WTC11 (cell line): Measurements from ENCODE around the gene ITIH2.

Experiments
- CREB1 ChIP-seq: sonication (generic); formaldehyde crosslinking; IDR thresholded peaks from 2 replicates; pipeline ENCODE4 v1.8.0; 2023; ENCODE audit warnings: mild to moderate bottlenecking, missing genetic modification reagents
- GABPB1 ChIP-seq: sonication (generic); formaldehyde crosslinking; IDR thresholded peaks from 2 replicates; pipeline ENCODE4 v1.8.1; 2023; ENCODE audit warnings: mild to moderate bottlenecking, missing genetic modification reagents
- TEAD4 ChIP-seq: sonication (generic); formaldehyde crosslinking; IDR thresholded peaks from 2 replicates; pipeline ENCODE4 v1.8.0; 2022; ENCODE audit warnings: mild to moderate bottlenecking, missing genetic modification reagents
- USF2 ChIP-seq: sonication (generic); formaldehyde crosslinking; IDR thresholded peaks from 2 replicates; pipeline ENCODE4 v1.8.1; 2023; ENCODE audit warnings: mild to moderate bottlenecking, missing genetic modification reagents, moderate library complexity
- ZNF121 ChIP-seq: sonication (generic); formaldehyde crosslinking; IDR thresholded peaks from 2 replicates; pipeline ENCODE4 v1.8.0; 2023; ENCODE audit warnings: missing genetic modification reagents
- ZNF232 ChIP-seq: sonication (generic); formaldehyde crosslinking; IDR thresholded peaks from 2 replicates; pipeline ENCODE4 v1.8.0; 2022; ENCODE audit warnings: mild to moderate bottlenecking, missing genetic modification reagents
- TF ChIP-seq, protein P1 (sequence below): fragments of 200-600 bp; IDR thresholded peaks from 2 replicates; pipeline ENCODE4 v1.8.0; 2022; ENCODE audit warnings: antibody characterized with exemption
- TF ChIP-seq, protein P2 (sequence below): sonication (generic); formaldehyde crosslinking; IDR thresholded peaks from 2 replicates; pipeline ENCODE4 v1.8.1; 2023; ENCODE audit warnings: mild to moderate bottlenecking, missing genetic modification reagents

DNA sequence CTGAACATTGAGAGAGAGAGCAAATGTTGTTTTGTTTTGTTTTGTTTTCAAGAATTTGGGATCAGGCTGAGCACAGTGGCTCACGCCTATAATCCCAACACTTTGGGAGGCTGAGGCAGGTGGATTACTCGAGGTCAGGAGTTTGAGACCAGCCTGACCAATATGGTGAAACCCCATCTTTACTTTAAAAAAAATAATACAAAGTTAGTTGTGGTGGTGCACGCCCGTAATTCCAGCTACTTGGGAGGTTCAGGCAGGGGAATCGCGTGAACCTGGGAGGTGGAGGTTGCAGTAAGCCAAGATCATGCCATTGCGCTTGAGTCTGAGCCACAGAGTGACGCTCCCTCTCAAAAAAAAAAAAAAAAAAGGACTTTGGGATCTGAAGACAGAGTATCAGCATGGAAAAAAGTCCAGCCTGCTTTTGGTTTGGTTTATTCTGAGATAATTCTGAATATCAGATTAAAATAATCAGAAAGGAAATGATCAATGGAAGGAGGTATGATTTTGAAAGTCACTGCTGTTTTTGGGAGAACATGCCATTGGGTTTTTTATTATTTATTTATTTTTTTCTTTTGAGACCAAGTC lies 1.9 kb upstream of the ITIH2 start:
- TF ChIP-seq USF2 (CRISPR knock-in tag) (no peak), ZNF232 (no peak), CREB1 (CRISPR knock-in tag) (no peak), ZNF121 (CRISPR knock-in tag) (no peak), GABPB1 (no peak), TEAD4 (no peak)
- TF ChIP-seq, protein P1, sequence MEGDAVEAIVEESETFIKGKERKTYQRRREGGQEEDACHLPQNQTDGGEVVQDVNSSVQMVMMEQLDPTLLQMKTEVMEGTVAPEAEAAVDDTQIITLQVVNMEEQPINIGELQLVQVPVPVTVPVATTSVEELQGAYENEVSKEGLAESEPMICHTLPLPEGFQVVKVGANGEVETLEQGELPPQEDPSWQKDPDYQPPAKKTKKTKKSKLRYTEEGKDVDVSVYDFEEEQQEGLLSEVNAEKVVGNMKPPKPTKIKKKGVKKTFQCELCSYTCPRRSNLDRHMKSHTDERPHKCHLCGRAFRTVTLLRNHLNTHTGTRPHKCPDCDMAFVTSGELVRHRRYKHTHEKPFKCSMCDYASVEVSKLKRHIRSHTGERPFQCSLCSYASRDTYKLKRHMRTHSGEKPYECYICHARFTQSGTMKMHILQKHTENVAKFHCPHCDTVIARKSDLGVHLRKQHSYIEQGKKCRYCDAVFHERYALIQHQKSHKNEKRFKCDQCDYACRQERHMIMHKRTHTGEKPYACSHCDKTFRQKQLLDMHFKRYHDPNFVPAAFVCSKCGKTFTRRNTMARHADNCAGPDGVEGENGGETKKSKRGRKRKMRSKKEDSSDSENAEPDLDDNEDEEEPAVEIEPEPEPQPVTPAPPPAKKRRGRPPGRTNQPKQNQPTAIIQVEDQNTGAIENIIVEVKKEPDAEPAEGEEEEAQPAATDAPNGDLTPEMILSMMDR = no peak
- TF ChIP-seq, protein P2, sequence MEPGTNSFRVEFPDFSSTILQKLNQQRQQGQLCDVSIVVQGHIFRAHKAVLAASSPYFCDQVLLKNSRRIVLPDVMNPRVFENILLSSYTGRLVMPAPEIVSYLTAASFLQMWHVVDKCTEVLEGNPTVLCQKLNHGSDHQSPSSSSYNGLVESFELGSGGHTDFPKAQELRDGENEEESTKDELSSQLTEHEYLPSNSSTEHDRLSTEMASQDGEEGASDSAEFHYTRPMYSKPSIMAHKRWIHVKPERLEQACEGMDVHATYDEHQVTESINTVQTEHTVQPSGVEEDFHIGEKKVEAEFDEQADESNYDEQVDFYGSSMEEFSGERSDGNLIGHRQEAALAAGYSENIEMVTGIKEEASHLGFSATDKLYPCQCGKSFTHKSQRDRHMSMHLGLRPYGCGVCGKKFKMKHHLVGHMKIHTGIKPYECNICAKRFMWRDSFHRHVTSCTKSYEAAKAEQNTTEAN = no peak
